ENCODE measurements around the gene HPSE2. TPM values are rescaled to one million over a fixed set of nuclear protein-coding genes. Genes with fewer than 3 reads are reported as not detected.

The HPSE2 gene
- polyA plus RNA-seq, 1 of the 3 experiments (the other 2 are of a cell fraction): not detected

- Histone ChIP-seq H4K20me1 (ENCODE audit: insufficient read depth) (no peaks in the 10 kb centered on the region), H3K4me1 (ENCODE audit: control insufficient read depth in 1 of 2, insufficient read depth in 2 of 2, low read depth in 1 of 2, low read length in 1 of 2) (no peaks in the 10 kb centered on the region; a peak in 1 of 4 replicates), H3F3A (replicated peaks; ENCODE audit: insufficient read depth) (no peaks in the 10 kb centered on the region), H3K9ac (no peak overlapping the region), H3K9me2 (no peaks in the 10 kb centered on the region), H3K27ac (ENCODE audit: low read depth in 2 of 2, low read length in 1 of 2) (no peak overlapping the region), H3K79me2 (ENCODE audit: insufficient read depth) (no peaks in the 10 kb centered on the region), H3K27me3 (ENCODE audit: insufficient read depth) (no peaks in the 10 kb centered on the region), H3K9me3 (0 out of 2 replicates have a peak, but pooled peaks cover 5% of the 10 kb centered on the region), H3K4me2 (no peak overlapping the region), H2AFZ (ENCODE audit: low read depth) (no peak overlapping the region), H3K36me3 (replicated peaks in 1 of 2; ENCODE audit: control insufficient read depth in 1 of 2, insufficient read depth in 2 of 2, low read length in 1 of 2) (no peaks in the 10 kb centered on the region), H3K4me3 (ENCODE audit: low read depth in 2 of 2, low read length in 1 of 2) (no peak overlapping the region)
- ChIA-PET CTCF (no interaction called here), POLR2A (no interaction called here)
- DNase-seq: no peak
- TF ChIP-seq POLR2AphosphoS5 (IDR thresholded peaks at IDR 0.05; ENCODE audit: low read depth, low read length) (no peak), CTCF (IDR thresholded peaks at IDR 0.05) (no peak)
Measured at GRCh38 chr10:99119258-99119748, 116.3 kb downstream of the HPSE2 start.

GRCh38 chr10:99115703-99116102 is 119.9 kb downstream of the HPSE2 start:
- no peak for DNase-seq
- no peaks in the 10 kb centered on the region for H3K27me3 ChIP-seq (ENCODE audit: insufficient read depth)
- no peak overlapping the region for H2AFZ ChIP-seq (ENCODE audit: low read depth)
- POLR2A ChIA-PET: no interaction called here
- no peaks in the 10 kb centered on the region for H3K79me2 ChIP-seq (ENCODE audit: insufficient read depth)
- TF ChIP-seq NFIC (IDR thresholded peaks at IDR 0.05; ENCODE audit: borderline replicate concordance): no peak
- no peak for TF ChIP-seq TAF1 (IDR thresholded peaks at IDR 0.05; ENCODE audit: borderline replicate concordance, low read depth, low read length)
- no peak for TF ChIP-seq FOXJ3 (CRISPR knock-in tag; IDR thresholded peaks at IDR 0.05)
- no peak for TF ChIP-seq TCF12 (IDR thresholded peaks at IDR 0.05)
- no peak for TF ChIP-seq ELF1 (IDR thresholded peaks at IDR 0.05)
- no peak for TF ChIP-seq CHD2 (IDR thresholded peaks at IDR 0.05; ENCODE audit: low read length, partially characterized antibody)
- no peak for TF ChIP-seq REST (IDR thresholded peaks at IDR 0.05; ENCODE audit: low read depth, low read length)
- no peak overlapping the region for H3K4me3 ChIP-seq (ENCODE audit: low read depth in 2 of 2, low read length in 1 of 2)
- no peaks in the 10 kb centered on the region for H4K20me1 ChIP-seq (ENCODE audit: insufficient read depth)
- no peaks in the 10 kb centered on the region for H3K9me2 ChIP-seq
- no peaks in the 10 kb centered on the region for H3F3A ChIP-seq (replicated peaks; ENCODE audit: insufficient read depth)
- 0 out of 2 replicates have a peak, but pooled peaks cover 5% of the 10 kb centered on the region for H3K9me3 ChIP-seq
- H3K4me2 ChIP-seq: no peak overlapping the region
- CTCF ChIA-PET: no interaction called here
- H3K27ac ChIP-seq (ENCODE audit: low read depth in 2 of 2, low read length in 1 of 2): no peak overlapping the region
- no peaks in the 10 kb centered on the region for H3K4me1 ChIP-seq (ENCODE audit: control insufficient read depth in 1 of 2, insufficient read depth in 2 of 2, low read depth in 1 of 2, low read length in 1 of 2)
- H3K36me3 ChIP-seq (replicated peaks in 1 of 2; ENCODE audit: control insufficient read depth in 1 of 2, insufficient read depth in 2 of 2, low read length in 1 of 2): no peaks in the 10 kb centered on the region
- no peak overlapping the region for H3K9ac ChIP-seq

All from SK-N-SH (cell line).